Measurements from ENCODE around the gene HDAC4.

Gene HDAC4

GRCh38 chr2:239120664-239121063, 280.2 kb downstream of the HDAC4 start:
- no peak for DNase-seq (ENCODE audit: low spot score)

DNA sequence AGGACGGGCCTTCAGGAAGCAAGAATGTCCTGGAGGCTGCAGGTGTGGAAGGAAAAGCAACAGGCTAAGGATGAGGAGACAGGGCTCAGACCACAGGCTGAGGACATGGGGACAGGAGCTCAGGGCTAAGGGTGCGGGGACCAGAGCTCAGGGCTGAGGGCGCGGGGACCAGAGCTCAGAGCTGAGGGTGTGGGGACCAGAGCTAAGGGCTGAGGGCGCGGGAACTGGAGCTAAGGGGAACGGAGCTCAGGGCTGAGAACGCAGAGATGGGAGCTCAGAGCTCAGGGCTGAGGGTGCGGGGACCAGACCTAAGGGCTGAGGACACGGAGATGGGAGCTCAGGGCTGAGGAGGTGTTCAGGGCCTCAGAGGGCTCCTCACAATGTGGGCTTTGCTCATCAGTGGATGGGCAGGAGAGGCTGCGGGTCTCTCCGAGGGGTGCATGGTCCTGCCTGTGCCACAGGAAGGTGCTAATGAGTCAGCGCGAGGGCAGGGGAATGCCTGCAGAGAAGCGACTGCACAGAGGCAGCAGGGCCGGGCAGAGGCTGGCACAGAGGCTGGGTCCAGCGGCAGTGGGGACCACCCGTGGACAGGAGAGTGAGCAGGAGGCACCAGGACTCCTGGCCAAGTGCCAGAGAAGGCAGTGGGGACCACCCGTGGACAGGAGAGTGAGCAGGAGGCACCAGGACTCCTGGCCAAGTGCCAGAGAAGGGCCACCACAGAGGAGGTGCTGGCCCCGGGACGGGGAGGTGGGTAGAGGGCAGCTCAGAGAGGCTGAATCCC, 281.3 kb downstream of the HDAC4 start:
- no peak for DNase-seq (ENCODE audit: low spot score)

- no peak for DNase-seq (ENCODE audit: low spot score)
These were observed 282.1 kb downstream of the HDAC4 start for GRCh38 chr2:239118675-239119211.

DNA sequence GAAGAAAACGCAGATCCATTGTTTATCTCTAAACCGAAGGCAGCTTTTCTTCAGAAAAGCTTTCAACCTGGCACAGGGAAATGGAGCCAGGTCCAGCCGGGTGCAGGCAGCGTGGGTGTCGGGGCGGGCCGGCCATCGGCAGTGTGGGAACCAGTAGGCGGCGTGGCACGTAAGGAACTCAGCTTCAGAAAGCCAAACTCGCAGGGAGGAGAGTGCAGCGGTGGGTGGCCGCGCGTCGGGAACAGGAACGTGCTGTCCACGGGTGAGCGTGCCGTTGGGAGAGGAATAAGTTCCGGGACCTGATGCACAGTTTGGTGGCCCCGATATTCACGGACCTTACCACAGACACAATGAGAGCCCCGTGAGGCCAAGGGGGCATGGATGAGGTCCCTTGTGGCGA, 282.6 kb downstream of the HDAC4 start:
- DNase-seq (ENCODE audit: low spot score) = no peak

DNA sequence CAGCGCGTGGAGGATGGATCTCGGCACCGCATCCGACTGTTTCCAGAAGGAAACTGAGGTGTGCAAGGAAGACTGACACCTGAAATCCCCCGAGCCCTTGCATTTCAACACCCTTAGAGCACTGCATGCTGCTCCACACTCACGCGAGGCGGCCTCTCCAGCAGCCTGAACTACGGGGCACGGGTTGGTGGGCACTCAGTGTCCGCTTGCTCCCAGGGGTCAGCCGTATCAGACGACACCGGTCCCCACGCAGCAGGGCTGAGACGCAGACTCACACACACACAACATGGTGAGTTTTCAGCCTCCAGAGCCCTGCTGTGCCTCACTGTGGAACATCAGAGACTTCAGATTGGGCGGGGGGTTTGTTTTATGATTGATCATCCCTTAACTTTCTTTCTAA, 283.0 kb downstream of the HDAC4 start:
- no peak for DNase-seq (ENCODE audit: low spot score)

- DNase-seq (ENCODE audit: low spot score) = no peak
These were observed 284.2 kb downstream of the HDAC4 start for GRCh38 chr2:239116456-239117246.

DNA sequence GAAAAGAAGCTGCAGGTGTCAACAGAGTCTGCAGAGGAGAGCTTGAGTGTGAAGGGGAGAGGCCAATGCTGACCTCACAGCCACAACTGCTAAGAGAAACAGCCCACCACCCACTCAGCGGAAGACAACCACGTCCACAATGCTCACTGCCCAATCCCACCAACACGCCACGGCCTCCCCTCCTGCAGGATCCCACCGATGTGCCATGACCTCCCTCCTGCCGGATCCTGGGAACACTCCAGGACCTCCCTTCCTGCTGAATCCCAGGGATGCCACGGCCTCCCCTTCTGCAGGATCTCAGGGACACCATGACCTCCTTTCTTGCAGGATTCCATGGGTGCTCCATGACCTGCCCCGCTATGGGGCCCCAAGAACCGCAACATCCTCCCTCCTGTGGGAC, 285.2 kb downstream of the HDAC4 start:
- DNase-seq (ENCODE audit: low spot score) = no peak

- no peak for DNase-seq (ENCODE audit: low spot score)
These were observed 286.1 kb downstream of the HDAC4 start for GRCh38 chr2:239114616-239115265.

GRCh38 chr2:239114119-239114581, 286.7 kb downstream of the HDAC4 start:
- no peak for DNase-seq (ENCODE audit: low spot score)

GRCh38 chr2:239113615-239114014, 287.2 kb downstream of the HDAC4 start:
- no peak for DNase-seq (ENCODE audit: low spot score)

GRCh38 chr2:239113171-239113570, 287.6 kb downstream of the HDAC4 start:
- DNase-seq (ENCODE audit: low spot score) = no peak

DNA sequence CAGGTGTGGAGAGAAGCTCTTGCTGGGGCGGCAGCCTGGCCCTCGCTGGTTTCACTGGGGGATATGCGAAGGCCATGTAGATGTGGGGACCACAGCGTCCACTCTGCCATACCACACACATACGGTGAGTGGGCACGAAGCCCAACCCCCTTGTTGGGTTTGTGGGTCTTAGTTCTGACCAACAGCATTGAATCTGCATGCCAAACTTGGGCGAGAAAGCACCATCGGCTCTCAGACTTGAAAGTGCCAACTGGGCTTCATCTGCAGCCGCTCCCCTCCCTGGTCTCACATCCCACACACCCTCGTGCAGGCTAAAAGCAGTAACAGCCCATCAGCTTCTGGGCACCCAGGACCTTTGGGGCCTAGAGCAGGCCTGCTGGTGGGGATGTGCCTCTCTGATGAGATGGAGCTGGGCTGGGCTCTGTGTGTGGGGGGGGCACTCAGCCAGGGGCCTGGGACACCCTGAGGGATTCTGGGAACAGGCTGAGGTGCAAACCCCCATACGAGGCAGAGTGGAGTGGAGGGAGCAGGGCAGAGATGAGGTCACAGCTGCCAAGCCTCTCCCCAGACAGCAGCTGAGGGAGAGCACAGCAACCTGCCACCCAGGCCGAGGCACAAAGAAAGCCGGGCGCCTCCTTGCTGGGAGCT, 288.6 kb downstream of the HDAC4 start:
- no peak for DNase-seq (ENCODE audit: low spot score)

- no peak for DNase-seq (ENCODE audit: low spot score)
These were observed 289.3 kb downstream of the HDAC4 start for GRCh38 chr2:239111401-239112100.

GRCh38 chr2:239110595-239111048, 290.2 kb downstream of the HDAC4 start:
- no peak for DNase-seq (ENCODE audit: low spot score)

DNA sequence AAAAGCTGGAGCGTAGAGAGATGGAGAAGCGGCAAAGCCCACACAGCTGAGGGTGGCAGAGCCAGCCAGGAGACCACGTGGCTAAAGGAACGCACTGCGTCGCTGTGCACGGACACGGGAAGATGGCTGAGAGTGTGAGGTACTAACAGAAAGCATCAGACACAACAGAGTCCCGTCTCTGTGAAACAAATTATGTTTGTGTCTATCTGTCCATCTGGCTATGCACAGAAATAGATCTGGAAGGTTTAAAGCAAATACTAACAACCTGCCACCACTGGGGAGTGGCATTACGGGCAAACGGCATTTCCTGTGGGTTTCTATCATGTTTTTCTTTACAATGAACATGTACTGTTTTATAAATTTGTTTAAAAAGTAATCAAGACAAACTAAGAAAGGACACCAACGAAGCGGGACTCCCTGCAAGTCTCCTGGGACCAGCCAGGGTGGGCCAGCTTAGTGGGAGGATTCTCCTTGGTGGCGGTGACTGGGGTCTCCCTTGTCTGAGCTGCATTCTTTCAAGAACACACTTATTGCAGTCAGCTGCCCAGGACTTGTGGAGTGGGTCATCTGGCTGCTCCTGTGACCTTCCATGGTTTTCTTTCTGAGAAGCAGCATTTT, 290.8 kb downstream of the HDAC4 start:
- DNase-seq (ENCODE audit: low spot score) = no peak

DNA sequence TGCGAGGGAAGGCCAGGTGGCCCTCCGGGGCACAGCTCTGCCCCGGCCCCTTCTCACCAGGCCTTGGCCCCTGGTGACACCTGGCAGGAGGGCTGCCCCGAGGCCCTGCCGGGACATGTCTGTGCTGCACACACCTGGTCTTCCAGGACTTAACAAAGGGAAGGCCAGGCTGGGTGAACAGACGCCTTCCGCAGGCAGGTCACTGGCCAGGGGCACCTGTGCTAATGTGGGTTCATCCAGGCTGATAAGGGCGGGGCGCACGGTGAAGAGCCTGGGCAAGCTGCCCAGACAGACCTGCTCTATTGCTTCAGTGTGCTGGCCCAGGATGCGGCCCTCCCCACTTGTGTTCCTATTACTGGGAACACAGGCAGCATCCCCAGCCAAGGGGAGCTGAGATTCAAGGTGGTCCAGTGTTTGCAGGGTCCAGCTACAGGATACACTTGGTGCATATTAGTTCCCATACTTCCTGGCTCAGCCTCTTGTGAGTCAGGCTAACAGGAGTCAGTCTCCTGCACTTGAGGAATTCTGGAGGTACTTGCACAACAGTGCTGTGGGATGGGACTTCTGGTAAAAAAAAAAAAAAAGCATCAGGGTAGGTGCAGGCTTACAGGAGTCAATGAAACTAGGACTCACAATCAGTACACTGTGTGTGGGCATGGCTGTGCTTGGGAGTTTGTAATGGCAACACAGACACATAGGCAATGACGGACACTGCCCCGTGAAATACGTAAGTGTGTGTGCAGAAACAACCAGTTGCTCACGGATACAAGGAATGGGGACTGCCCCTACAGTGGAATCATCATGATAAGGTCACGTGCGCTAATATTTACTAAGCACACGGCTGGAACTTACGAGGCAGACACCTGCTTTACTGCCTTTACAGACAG, 291.5 kb downstream of the HDAC4 start:
- DNase-seq (ENCODE audit: low spot score) = no peak

DNA sequence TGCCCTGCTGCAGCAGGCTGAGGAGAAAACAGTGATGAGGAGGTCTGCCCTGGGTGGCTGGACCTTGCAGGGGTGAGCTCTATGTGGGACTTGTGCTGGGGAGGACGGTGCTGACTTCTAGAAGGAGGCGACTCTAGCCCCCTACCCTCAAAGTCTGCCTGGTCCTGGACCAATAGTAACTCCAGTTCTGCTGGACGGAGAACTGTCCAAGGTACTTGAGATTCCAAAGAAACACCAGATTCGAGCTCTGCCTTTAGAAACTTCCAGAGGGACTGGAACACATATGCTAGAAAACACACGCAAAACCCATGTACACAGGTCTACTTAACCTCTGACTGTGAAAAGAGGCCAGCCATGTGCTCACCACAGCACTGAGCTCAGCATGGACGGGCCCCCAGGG, 292.4 kb downstream of the HDAC4 start:
- DNase-seq (ENCODE audit: low spot score) = no peak

DNA sequence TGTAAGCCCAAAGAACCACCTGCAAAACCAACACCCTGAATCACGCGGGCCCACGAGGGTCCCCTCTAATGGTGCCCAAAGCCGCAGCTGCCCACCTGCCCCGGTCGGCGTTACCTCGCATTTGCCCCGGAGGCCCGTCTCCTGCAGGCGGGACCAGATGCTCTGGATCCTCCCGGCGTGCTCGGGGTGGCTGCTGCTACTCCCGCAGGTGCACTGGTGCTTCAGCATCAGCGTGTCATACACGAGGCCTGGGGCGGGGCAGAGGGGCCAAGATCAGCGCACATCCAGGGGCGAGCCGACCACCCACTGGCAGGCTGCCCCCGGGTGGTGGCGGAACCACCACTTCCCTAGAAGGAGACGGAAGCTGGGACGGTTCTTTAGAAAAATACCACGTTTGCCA, 292.9 kb downstream of the HDAC4 start:
- no peak for DNase-seq (ENCODE audit: low spot score)

GRCh38 chr2:239106966-239107365, 293.9 kb downstream of the HDAC4 start:
- no peak for DNase-seq (ENCODE audit: low spot score)

Measured in putamen (tissue), 1 donor.